ENCODE data around the gene KIAA1958.

KIAA1958 gene

DNA sequence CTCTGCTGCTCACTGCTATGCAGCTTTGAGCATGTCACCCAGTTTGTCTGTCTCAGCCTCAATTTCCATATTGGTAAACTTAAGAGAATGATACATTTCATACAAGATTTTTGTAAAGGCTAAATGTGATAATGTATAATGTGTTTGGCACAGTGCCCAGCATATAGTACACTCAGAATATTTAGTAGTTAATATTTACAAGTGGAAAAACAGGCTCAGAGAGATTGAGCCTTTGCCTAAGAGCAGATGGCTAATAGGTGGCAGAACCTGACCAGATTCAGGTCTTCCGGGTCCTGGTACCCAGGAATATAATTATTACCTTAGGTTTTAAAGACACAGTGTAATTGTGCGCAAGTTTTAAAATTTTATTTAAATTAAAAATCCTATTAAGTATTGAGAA is 46.8 kb upstream of the KIAA1958 start:
- no peak overlapping the region for H3K23ac ChIP-seq (ENCODE audit: low read length in 2 of 2)

DNA sequence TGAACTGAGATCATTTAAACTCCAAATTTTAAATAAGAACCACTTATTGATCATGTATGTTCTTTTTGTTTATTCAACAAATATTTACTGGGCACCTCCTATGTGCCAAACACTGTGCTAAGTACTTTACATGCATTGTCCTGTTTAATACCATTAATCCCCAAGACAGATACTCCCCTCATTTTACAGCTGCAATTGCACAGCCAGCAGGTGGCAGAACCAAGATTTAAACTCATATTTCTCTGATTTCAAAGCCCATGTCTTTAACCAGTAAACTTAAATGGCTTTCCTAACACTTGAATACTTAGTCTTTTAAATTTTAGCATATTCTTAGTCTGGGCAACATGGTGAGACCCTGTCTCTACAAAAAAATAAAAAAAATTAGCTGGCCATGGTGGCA is 43.4 kb upstream of the KIAA1958 start:
- no peak overlapping the region for H3K4me3 ChIP-seq (ENCODE audit: insufficient read depth in 1 of 2, low read depth in 1 of 2, low read length in 2 of 2)
- H2BK15ac ChIP-seq (ENCODE audit: low read depth, poor library complexity, severe bottlenecking) = no peak overlapping the region
- peaks cover 2% of the 10 kb centered on the region for H3K4me1 ChIP-seq (ENCODE audit: control insufficient read depth, insufficient read depth, low read depth, low read length)

More for the DNA sequence above, 46.8 kb upstream of the KIAA1958 start:
- H3K4ac ChIP-seq (ENCODE audit: low read depth in 1 of 2, low read length in 2 of 2) = no peak overlapping the region
- 86% methylated on average over 1 of the region's 2 CpGs for WGBS
- H4K8ac ChIP-seq (ENCODE audit: low read length) = no peak overlapping the region
- no peak overlapping the region for H3K4me2 ChIP-seq (ENCODE audit: low read length, poor library complexity, severe bottlenecking)
- no peak for DNase-seq
- no peaks in the 10 kb centered on the region for H3K79me1 ChIP-seq (replicated peaks; ENCODE audit: low read length, poor library complexity, severe bottlenecking)
- no peak overlapping the region for H2BK5ac ChIP-seq (ENCODE audit: low read depth, low read length, poor library complexity, severe bottlenecking)
- no peaks in the 10 kb centered on the region for H3K27me3 ChIP-seq (ENCODE audit: control insufficient read depth in 1 of 2, insufficient read depth in 1 of 2, low read length in 2 of 2)
- no peak overlapping the region for H3K14ac ChIP-seq (ENCODE audit: low read length in 2 of 2)
- no peak overlapping the region for H3K4me3 ChIP-seq (ENCODE audit: insufficient read depth in 1 of 2, low read depth in 1 of 2, low read length in 2 of 2)
- H2AK5ac ChIP-seq (ENCODE audit: low read length, severe bottlenecking) = no peak overlapping the region
- no peak overlapping the region for H3K27ac ChIP-seq (ENCODE audit: low read length, poor library complexity, severe bottlenecking)
- H2BK12ac ChIP-seq (ENCODE audit: low read length in 2 of 2) = no peak overlapping the region
- H3K18ac ChIP-seq (ENCODE audit: low read depth in 1 of 2, low read length in 2 of 2) = no peak overlapping the region
- H4K91ac ChIP-seq (ENCODE audit: low read length) = no peak overlapping the region
- H2BK15ac ChIP-seq (ENCODE audit: low read depth, poor library complexity, severe bottlenecking) = no peak overlapping the region
- peaks cover 2% of the 10 kb centered on the region for H3K4me1 ChIP-seq (ENCODE audit: control insufficient read depth, insufficient read depth, low read depth, low read length)
- no peak overlapping the region for H3K9ac ChIP-seq (ENCODE audit: low read length)
- H3K36me3 ChIP-seq (ENCODE audit: control insufficient read depth in 1 of 2, insufficient read depth in 2 of 2, low read depth in 1 of 2, low read length in 2 of 2) = peaks cover 6 to 49% of the 10 kb centered on the region in 2 experiments
- no peak overlapping the region for H2BK120ac ChIP-seq (ENCODE audit: low read depth, low read length)
- no peak overlapping the region for H2AFZ ChIP-seq (ENCODE audit: low read depth, low read length)
- no peaks in the 10 kb centered on the region for H3K9me3 ChIP-seq (ENCODE audit: control insufficient read depth, low read length)

DNA sequence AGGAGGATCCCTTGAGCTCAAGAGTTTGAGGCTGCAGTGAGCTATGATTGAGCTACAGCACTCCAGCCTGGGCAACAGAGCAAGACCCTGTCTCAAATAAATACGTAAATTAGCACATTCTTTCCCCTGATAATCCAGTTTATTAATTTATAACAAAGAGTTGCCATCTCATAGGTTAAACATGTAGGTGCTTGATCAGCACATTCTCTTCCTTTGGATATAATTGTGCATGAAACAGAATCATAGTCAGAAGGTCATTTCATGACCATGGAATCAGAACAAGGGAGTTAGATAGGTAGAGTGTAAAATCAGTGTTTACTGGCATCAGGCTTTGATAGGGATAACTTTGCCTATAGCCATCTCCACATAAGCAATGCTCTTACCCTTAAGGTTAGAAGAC is 43.0 kb upstream of the KIAA1958 start:
- H3K4me1 ChIP-seq (ENCODE audit: control insufficient read depth, insufficient read depth, low read depth, low read length) = peaks cover 2% of the 10 kb centered on the region
- no peak overlapping the region for H2BK120ac ChIP-seq (ENCODE audit: low read depth, low read length)
- no peak overlapping the region for H2BK12ac ChIP-seq (ENCODE audit: low read length in 2 of 2)
- H3K79me1 ChIP-seq (replicated peaks; ENCODE audit: low read length, poor library complexity, severe bottlenecking) = peaks cover 8% of the 10 kb centered on the region
- no peak overlapping the region for H2BK5ac ChIP-seq (ENCODE audit: low read depth, low read length, poor library complexity, severe bottlenecking)
- no CpG with 5 or more reads among the region's 1 CpG for WGBS
- no peak overlapping the region for H2BK15ac ChIP-seq (ENCODE audit: low read depth, poor library complexity, severe bottlenecking)
- peaks cover 9 to 42% of the 10 kb centered on the region in 2 experiments for H3K36me3 ChIP-seq (ENCODE audit: control insufficient read depth in 1 of 2, insufficient read depth in 2 of 2, low read depth in 1 of 2, low read length in 2 of 2)
- no peak overlapping the region for H3K18ac ChIP-seq (ENCODE audit: low read depth in 1 of 2, low read length in 2 of 2)
- H3K23ac ChIP-seq (ENCODE audit: low read length in 2 of 2) = no peak overlapping the region
- H3K9me3 ChIP-seq (ENCODE audit: control insufficient read depth, low read length) = no peaks in the 10 kb centered on the region
- no peak overlapping the region for H2AK5ac ChIP-seq (ENCODE audit: low read length, severe bottlenecking)
- H3K14ac ChIP-seq (ENCODE audit: low read length in 2 of 2) = no peak overlapping the region
- no peak overlapping the region for H3K27ac ChIP-seq (ENCODE audit: low read length, poor library complexity, severe bottlenecking)
- H4K8ac ChIP-seq (ENCODE audit: low read length) = no peak overlapping the region
- no peak overlapping the region for H4K91ac ChIP-seq (ENCODE audit: low read length)
- no peak overlapping the region for H3K4me3 ChIP-seq (ENCODE audit: insufficient read depth in 1 of 2, low read depth in 1 of 2, low read length in 2 of 2)
- no peak overlapping the region for H3K4me2 ChIP-seq (ENCODE audit: low read length, poor library complexity, severe bottlenecking)
- H3K9ac ChIP-seq (ENCODE audit: low read length) = no peak overlapping the region
- no peak overlapping the region for H2AFZ ChIP-seq (ENCODE audit: low read depth, low read length)
- no peak overlapping the region for H3K4ac ChIP-seq (ENCODE audit: low read depth in 1 of 2, low read length in 2 of 2)
- no peaks in the 10 kb centered on the region for H3K27me3 ChIP-seq (ENCODE audit: control insufficient read depth in 1 of 2, insufficient read depth in 1 of 2, low read length in 2 of 2)
- DNase-seq = no peak

More for the DNA sequence above, 43.4 kb upstream of the KIAA1958 start:
- no peak overlapping the region for H2BK12ac ChIP-seq (ENCODE audit: low read length in 2 of 2)
- no peak overlapping the region for H3K14ac ChIP-seq (ENCODE audit: low read length in 2 of 2)
- peaks cover 8% of the 10 kb centered on the region for H3K79me1 ChIP-seq (replicated peaks; ENCODE audit: low read length, poor library complexity, severe bottlenecking)
- no peaks in the 10 kb centered on the region for H3K27me3 ChIP-seq (ENCODE audit: control insufficient read depth in 1 of 2, insufficient read depth in 1 of 2, low read length in 2 of 2)
- DNase-seq = peak; percentile 28
- no peak overlapping the region for H4K8ac ChIP-seq (ENCODE audit: low read length)
- no peak overlapping the region for H2AFZ ChIP-seq (ENCODE audit: low read depth, low read length)
- H3K36me3 ChIP-seq (ENCODE audit: control insufficient read depth in 1 of 2, insufficient read depth in 2 of 2, low read depth in 1 of 2, low read length in 2 of 2) = peaks cover 9 to 47% of the 10 kb centered on the region in 2 experiments
- no peak overlapping the region for H3K18ac ChIP-seq (ENCODE audit: low read depth in 1 of 2, low read length in 2 of 2)
- H4K91ac ChIP-seq (ENCODE audit: low read length) = no peak overlapping the region
- H3K4ac ChIP-seq (ENCODE audit: low read depth in 1 of 2, low read length in 2 of 2) = no peak overlapping the region
- no peak overlapping the region for H2BK120ac ChIP-seq (ENCODE audit: low read depth, low read length)
- no peak overlapping the region for H3K9ac ChIP-seq (ENCODE audit: low read length)
- no peak overlapping the region for H3K23ac ChIP-seq (ENCODE audit: low read length in 2 of 2)
- H3K9me3 ChIP-seq (ENCODE audit: control insufficient read depth, low read length) = no peaks in the 10 kb centered on the region
- no peak overlapping the region for H2BK5ac ChIP-seq (ENCODE audit: low read depth, low read length, poor library complexity, severe bottlenecking)
- no peak overlapping the region for H3K27ac ChIP-seq (ENCODE audit: low read length, poor library complexity, severe bottlenecking)
- no peak overlapping the region for H3K4me2 ChIP-seq (ENCODE audit: low read length, poor library complexity, severe bottlenecking)
- H2AK5ac ChIP-seq (ENCODE audit: low read length, severe bottlenecking) = no peak overlapping the region

DNA sequence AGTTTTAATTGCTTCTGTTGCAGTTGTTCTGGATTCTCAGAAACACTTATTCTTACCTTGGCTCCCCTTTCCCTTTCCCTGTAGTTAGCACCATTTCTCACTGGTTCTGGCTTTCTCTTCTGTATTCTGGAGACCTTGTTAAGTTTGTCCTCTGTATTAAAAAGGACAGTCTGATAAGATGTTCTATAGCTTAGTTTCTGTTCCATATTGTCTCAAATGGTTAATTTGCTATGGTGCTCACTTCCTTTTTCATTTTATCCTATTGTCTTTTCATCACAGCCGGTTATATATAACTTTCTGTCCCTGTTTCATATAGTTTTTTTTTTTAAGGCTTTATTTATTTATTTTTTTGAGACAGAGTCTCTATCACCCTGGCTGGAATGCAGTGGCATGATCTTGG is 41.4 kb upstream of the KIAA1958 start:
- no peak overlapping the region for H2BK120ac ChIP-seq (ENCODE audit: low read depth, low read length)

More for the DNA sequence above, 41.4 kb upstream of the KIAA1958 start:
- H4K8ac ChIP-seq (ENCODE audit: low read length) = no peak overlapping the region
- H3K36me3 ChIP-seq (ENCODE audit: control insufficient read depth in 1 of 2, insufficient read depth in 2 of 2, low read depth in 1 of 2, low read length in 2 of 2) = peaks cover 9 to 32% of the 10 kb centered on the region in 2 experiments
- DNase-seq = no peak
- no peak overlapping the region for H3K23ac ChIP-seq (ENCODE audit: low read length in 2 of 2)
- no peaks in the 10 kb centered on the region for H3K27me3 ChIP-seq (ENCODE audit: control insufficient read depth in 1 of 2, insufficient read depth in 1 of 2, low read length in 2 of 2)
- H3K14ac ChIP-seq (ENCODE audit: low read length in 2 of 2) = no peak overlapping the region
- no peak overlapping the region for H2BK5ac ChIP-seq (ENCODE audit: low read depth, low read length, poor library complexity, severe bottlenecking)
- H3K4me3 ChIP-seq (ENCODE audit: insufficient read depth in 1 of 2, low read depth in 1 of 2, low read length in 2 of 2) = no peak overlapping the region
- WGBS = no CpG with 5 or more reads among the region's 1 CpG
- H2AFZ ChIP-seq (ENCODE audit: low read depth, low read length) = no peak overlapping the region
- H3K4ac ChIP-seq (ENCODE audit: low read depth in 1 of 2, low read length in 2 of 2) = no peak overlapping the region
- peaks cover 9% of the 10 kb centered on the region for H3K79me1 ChIP-seq (replicated peaks; ENCODE audit: low read length, poor library complexity, severe bottlenecking)
- no peak overlapping the region for H4K91ac ChIP-seq (ENCODE audit: low read length)
- no peak overlapping the region for H3K27ac ChIP-seq (ENCODE audit: low read length, poor library complexity, severe bottlenecking)
- H3K9me3 ChIP-seq (ENCODE audit: control insufficient read depth, low read length) = no peaks in the 10 kb centered on the region
- no peak overlapping the region for H3K9ac ChIP-seq (ENCODE audit: low read length)
- H2BK15ac ChIP-seq (ENCODE audit: low read depth, poor library complexity, severe bottlenecking) = no peak overlapping the region
- no peak overlapping the region for H3K18ac ChIP-seq (ENCODE audit: low read depth in 1 of 2, low read length in 2 of 2)
- no peak overlapping the region for H2BK12ac ChIP-seq (ENCODE audit: low read length in 2 of 2)
- H3K4me2 ChIP-seq (ENCODE audit: low read length, poor library complexity, severe bottlenecking) = no peak overlapping the region
- peaks cover 2% of the 10 kb centered on the region for H3K4me1 ChIP-seq (ENCODE audit: control insufficient read depth, insufficient read depth, low read depth, low read length)
- no peak overlapping the region for H2AK5ac ChIP-seq (ENCODE audit: low read length, severe bottlenecking)

Measured in mesenchymal stem cell (in vitro differentiated cells and primary cell).